Measurements from ENCODE around the gene ARHGAP26. TPM values are rescaled to one million over a fixed set of nuclear protein-coding genes. Genes with fewer than 3 reads are reported as not detected.

The ARHGAP26 gene
- polyA plus RNA-seq, 3 donors: 26.5 to 56.8 (median 28.7) TPM

DNA sequence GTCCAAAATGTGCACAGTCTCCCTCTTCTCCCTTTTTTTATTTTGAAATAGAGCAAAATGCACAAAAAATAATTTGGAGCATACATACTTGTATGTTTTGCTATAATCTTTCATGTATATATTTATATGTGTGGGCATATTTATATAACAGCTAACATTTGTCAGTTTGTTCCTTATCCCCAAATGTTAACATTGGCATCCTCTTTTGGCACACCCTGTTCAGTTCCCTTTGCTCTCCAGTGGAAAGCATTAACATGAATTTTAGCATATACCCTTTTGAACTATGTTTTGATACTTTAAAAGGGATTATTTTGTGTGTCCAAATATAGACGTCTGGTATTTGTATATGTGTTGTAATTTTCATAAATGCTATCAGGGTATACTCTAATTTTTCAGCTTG lies 306.2 kb downstream of the ARHGAP26 start:
- no peak overlapping the region for H3K27ac ChIP-seq (ENCODE audit: low read depth in 1 of 2, low read length in 2 of 2)
- no CpG with 5 or more reads among the region's 1 CpG for WGBS (ENCODE audit: insufficient coverage)
- no peak overlapping the region for H3K9ac ChIP-seq (ENCODE audit: insufficient read depth, low read length, poor library complexity, severe bottlenecking)
- H3K79me2 ChIP-seq (ENCODE audit: insufficient read depth, low read length): no peaks in the 10 kb centered on the region
- no peaks in the 10 kb centered on the region for H3K9me3 ChIP-seq (replicated peaks in 1 of 2; ENCODE audit: control insufficient read depth in 1 of 2, insufficient read depth in 1 of 2, low read length in 2 of 2)
- H3K27me3 ChIP-seq (ENCODE audit: control insufficient read depth in 2 of 2, insufficient read depth in 2 of 2, low read length in 2 of 2): no peaks in the 10 kb centered on the region
- Mint-ChIP-seq H3K27me3 (ENCODE audit: low read depth in 3 of 3) (peaks cover 0 to 2% (median 2%) of the 10 kb centered on the region in 3 donors), H3K27ac (peak overlapping the region in 1 of 7 donors; percentile 26), H3K36me3 (peaks cover 63 to 80% of the 10 kb centered on the region in 2 donors), H3K4me1 (no peaks in the 10 kb centered on the region), H3K4me3 (no peak overlapping the region), H3K9me3 (peaks cover 0 to 3% (median 0%) of the 10 kb centered on the region in 7 donors)
- no peak overlapping the region for H3K4me2 ChIP-seq (replicated peaks; ENCODE audit: extremely low read depth, low read length, poor library complexity, severe bottlenecking)
- no peak for DNase-seq
- intact Hi-C loops (cut with micrococcal nuclease): no loop called here
- H3K4me1 ChIP-seq (ENCODE audit: control insufficient read depth in 1 of 2, insufficient read depth in 2 of 2, low read length in 2 of 2): no peaks in the 10 kb centered on the region
- H2AFZ ChIP-seq (ENCODE audit: insufficient read depth, low read depth, low read length, poor library complexity, severe bottlenecking): no peak overlapping the region
- no peak overlapping the region for H3K4me3 ChIP-seq (replicated peaks in 1 of 3; ENCODE audit: low read depth in 2 of 3, low read length in 3 of 3)
- TF ChIP-seq, protein P1, sequence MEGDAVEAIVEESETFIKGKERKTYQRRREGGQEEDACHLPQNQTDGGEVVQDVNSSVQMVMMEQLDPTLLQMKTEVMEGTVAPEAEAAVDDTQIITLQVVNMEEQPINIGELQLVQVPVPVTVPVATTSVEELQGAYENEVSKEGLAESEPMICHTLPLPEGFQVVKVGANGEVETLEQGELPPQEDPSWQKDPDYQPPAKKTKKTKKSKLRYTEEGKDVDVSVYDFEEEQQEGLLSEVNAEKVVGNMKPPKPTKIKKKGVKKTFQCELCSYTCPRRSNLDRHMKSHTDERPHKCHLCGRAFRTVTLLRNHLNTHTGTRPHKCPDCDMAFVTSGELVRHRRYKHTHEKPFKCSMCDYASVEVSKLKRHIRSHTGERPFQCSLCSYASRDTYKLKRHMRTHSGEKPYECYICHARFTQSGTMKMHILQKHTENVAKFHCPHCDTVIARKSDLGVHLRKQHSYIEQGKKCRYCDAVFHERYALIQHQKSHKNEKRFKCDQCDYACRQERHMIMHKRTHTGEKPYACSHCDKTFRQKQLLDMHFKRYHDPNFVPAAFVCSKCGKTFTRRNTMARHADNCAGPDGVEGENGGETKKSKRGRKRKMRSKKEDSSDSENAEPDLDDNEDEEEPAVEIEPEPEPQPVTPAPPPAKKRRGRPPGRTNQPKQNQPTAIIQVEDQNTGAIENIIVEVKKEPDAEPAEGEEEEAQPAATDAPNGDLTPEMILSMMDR (IDR thresholded peaks at IDR 0.05): no peak
- H4K20me1 ChIP-seq (ENCODE audit: insufficient read depth, low read length): peaks cover 45% of the 10 kb centered on the region
- peaks cover 17 to 68% of the 10 kb centered on the region in 2 donors for H3K36me3 ChIP-seq (replicated peaks in 1 of 2; ENCODE audit: control insufficient read depth in 1 of 2, insufficient read depth in 2 of 2, low read length in 2 of 2)

DNA sequence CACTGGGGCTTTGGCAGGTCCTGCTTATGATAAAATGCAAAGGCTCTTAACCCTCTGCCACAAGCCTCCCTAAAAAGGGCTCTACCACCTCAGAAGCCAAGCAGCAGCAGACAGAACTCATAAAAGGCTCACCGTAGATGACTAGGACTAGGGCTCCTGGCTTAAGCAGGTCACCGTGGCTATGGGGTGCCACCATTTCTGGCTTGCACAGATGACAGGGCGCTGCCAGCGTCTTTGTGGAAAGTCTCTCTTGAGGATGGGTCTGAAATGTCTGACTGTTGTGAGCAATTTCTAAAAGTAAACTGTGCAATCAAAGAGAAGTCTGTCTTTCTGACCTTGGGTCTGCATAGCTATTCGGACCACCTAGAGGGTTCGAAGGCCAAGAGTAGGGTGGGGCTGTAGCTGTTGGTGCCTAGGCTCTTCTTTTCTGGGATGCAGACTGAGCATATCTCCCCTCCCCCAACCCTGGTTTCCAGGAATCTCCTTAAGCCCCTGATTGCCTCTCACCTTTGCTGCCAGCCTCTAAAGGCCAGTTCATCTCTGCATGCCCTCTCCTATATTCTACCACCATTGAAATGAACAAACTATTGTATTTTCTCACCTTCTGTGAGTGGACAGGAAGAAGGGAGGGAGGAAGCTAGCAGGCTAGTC lies 307.4 kb downstream of the ARHGAP26 start:
- Histone ChIP-seq H3K9ac (ENCODE audit: insufficient read depth, low read length, poor library complexity, severe bottlenecking) (no peak overlapping the region), H3K27ac (ENCODE audit: low read depth in 1 of 2, low read length in 2 of 2) (no peak overlapping the region), H3K36me3 (replicated peaks in 1 of 2; ENCODE audit: control insufficient read depth in 1 of 2, insufficient read depth in 2 of 2, low read length in 2 of 2) (peaks cover 17 to 58% of the 10 kb centered on the region in 2 donors), H3K9me3 (replicated peaks in 1 of 2; ENCODE audit: control insufficient read depth in 1 of 2, insufficient read depth in 1 of 2, low read length in 2 of 2) (no peaks in the 10 kb centered on the region), H3K4me1 (ENCODE audit: control insufficient read depth in 1 of 2, insufficient read depth in 2 of 2, low read length in 2 of 2) (no peaks in the 10 kb centered on the region), H3K4me3 (replicated peaks in 1 of 3; ENCODE audit: low read depth in 2 of 3, low read length in 3 of 3) (no peak overlapping the region), H2AFZ (ENCODE audit: insufficient read depth, low read depth, low read length, poor library complexity, severe bottlenecking) (no peak overlapping the region), H4K20me1 (ENCODE audit: insufficient read depth, low read length) (peaks cover 57% of the 10 kb centered on the region), H3K4me2 (replicated peaks; ENCODE audit: extremely low read depth, low read length, poor library complexity, severe bottlenecking) (no peak overlapping the region), H3K27me3 (ENCODE audit: control insufficient read depth in 2 of 2, insufficient read depth in 2 of 2, low read length in 2 of 2) (no peaks in the 10 kb centered on the region), H3K79me2 (ENCODE audit: insufficient read depth, low read length) (no peaks in the 10 kb centered on the region)
- no peak overlapping the region for H3K27ac Mint-ChIP-seq
- no peaks in the 10 kb centered on the region for H3K4me1 Mint-ChIP-seq
- H3K4me3 Mint-ChIP-seq: no peak overlapping the region
- TF ChIP-seq, protein P1 (IDR thresholded peaks at IDR 0.05): no peak
- peaks cover 0 to 3% (median 0%) of the 10 kb centered on the region in 7 donors for H3K9me3 Mint-ChIP-seq
- peaks cover 0 to 2% (median 2%) of the 10 kb centered on the region in 3 donors for H3K27me3 Mint-ChIP-seq (ENCODE audit: low read depth in 3 of 3)
- DNase-seq: no peak
- H3K36me3 Mint-ChIP-seq: peaks cover 63 to 80% of the 10 kb centered on the region in 2 donors
- intact Hi-C loops (cut with micrococcal nuclease): no loop called here
- 100% methylated on average over 4 of the region's 6 CpGs for WGBS (ENCODE audit: insufficient coverage)
